ENCODE data around the gene L3MBTL4. TPM values are rescaled to one million over a fixed set of nuclear protein-coding genes. Genes with fewer than 3 reads are reported as not detected.

The L3MBTL4 gene
- total RNA-seq, 4 donors from 2014 or later = 6.0 to 14.8 (median 10.0) TPM

DNA sequence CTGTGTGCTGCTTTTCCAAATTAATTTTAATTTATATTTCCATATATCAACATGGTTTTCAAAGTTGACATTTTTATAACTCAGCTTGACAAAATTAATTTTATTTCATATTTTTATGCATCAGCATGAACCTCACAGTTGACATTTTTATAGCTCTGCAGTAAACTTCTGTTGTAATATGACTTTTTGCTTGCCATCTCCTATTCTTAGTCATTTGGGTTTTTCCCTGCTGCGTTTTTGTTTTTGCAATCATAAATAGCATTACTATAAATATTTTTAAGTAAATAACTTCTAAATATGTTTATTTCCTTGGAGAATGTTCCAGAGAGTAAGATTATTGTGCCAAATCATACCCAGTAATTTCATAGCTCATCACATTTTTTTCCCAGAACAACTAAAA is 21.0 kb upstream of the L3MBTL4 start:
- TF ChIP-seq, protein P1, sequence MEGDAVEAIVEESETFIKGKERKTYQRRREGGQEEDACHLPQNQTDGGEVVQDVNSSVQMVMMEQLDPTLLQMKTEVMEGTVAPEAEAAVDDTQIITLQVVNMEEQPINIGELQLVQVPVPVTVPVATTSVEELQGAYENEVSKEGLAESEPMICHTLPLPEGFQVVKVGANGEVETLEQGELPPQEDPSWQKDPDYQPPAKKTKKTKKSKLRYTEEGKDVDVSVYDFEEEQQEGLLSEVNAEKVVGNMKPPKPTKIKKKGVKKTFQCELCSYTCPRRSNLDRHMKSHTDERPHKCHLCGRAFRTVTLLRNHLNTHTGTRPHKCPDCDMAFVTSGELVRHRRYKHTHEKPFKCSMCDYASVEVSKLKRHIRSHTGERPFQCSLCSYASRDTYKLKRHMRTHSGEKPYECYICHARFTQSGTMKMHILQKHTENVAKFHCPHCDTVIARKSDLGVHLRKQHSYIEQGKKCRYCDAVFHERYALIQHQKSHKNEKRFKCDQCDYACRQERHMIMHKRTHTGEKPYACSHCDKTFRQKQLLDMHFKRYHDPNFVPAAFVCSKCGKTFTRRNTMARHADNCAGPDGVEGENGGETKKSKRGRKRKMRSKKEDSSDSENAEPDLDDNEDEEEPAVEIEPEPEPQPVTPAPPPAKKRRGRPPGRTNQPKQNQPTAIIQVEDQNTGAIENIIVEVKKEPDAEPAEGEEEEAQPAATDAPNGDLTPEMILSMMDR (IDR thresholded peaks at IDR 0.05; ENCODE audit: low read depth) = no peak

GRCh38 chr18:6434987-6435709 is 20.4 kb upstream of the L3MBTL4 start:
- TF ChIP-seq, protein P1 (IDR thresholded peaks at IDR 0.05; ENCODE audit: low read depth) = no peak

GRCh38 chr18:6434481-6434880 is 19.8 kb upstream of the L3MBTL4 start:
- TF ChIP-seq, protein P1 (IDR thresholded peaks at IDR 0.05; ENCODE audit: low read depth) = no peak

GRCh38 chr18:6431659-6432318 is 17.1 kb upstream of the L3MBTL4 start:
- TF ChIP-seq, protein P1 (IDR thresholded peaks at IDR 0.05; ENCODE audit: low read depth) = no peak

DNA sequence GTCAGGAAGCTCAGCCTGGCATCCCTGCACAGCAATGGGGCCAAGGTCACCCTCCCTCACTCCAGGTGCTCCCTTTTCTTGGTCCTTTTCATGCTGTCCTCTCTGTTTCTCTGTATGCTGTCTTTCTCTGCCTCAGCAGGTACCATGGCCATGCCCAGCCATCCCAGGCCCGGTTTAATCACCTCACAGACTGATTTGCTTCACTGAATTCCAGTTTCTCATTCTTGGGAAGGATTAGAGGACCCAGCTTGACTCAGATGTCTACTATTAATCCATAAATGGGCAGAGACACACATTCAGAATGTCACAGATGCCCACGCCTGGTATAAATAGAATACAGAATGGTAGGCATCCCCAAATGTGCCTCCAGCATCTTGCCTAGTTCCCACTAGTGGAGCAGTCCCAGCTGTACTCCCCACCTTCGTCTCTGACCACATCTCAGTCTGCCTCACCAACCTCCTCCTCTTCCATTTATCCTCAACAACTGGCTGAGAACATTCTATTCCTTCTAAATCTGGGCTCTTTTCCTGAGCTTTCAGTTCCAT is 14.2 kb upstream of the L3MBTL4 start:
- TF ChIP-seq, protein P1 (IDR thresholded peaks at IDR 0.05; ENCODE audit: low read depth) = no peak

DNA sequence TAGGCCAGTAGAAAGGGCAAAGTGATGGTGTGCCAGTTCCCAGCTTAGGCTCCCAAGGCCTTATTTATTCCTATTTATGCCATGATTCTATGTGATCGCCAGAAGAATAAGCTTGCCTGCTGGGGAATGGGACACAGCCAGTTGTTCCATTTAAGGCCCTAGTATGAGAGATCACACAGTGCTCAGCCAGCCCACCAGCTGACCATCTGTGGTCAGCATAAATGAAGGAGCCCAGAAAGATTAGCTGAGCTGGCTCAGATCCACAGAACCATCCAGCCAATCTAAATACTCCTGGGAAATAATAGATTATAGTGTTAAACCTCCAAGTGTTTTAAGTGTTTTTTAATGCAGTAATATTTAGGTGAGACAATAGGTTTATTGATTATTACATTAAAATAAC is 12.6 kb upstream of the L3MBTL4 start:
- TF ChIP-seq, protein P1 (IDR thresholded peaks at IDR 0.05; ENCODE audit: low read depth) = no peak

DNA sequence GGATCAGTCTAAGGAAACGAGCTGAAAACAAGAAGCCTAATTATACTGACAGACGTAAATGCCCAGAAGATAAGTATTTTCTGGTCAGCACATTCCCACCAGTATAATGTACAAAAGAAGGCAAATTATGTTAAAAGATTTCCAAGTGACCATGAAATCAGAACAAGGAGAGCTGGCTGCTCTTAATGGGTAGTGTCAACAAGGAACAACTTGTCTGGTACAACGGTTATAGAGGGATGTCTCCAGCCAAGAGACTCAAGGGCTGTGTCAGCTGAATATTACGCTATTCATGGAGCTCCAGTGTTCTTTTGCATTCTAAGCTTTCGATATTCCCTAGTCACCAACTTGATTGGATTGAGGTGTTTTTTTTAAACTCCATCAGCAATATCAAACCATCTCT is 8.6 kb upstream of the L3MBTL4 start:
- TF ChIP-seq, protein P1 (IDR thresholded peaks at IDR 0.05; ENCODE audit: low read depth) = no peak

Data from subcutaneous adipose tissue (tissue), 4 donors.